ENCODE results near the gene ZNF223. TPM values are rescaled to one million over a fixed set of nuclear protein-coding genes. Genes with fewer than 3 reads are reported as not detected.

ZNF223 gene
- total and polyA plus RNA-seq, 10 of the 15 experiments (the other 5 are each of a cell fraction or from before 2014, with no cell fraction given), result 0.05 to 3.7 (median 0.14) TPM; not detected in 4

DNA sequence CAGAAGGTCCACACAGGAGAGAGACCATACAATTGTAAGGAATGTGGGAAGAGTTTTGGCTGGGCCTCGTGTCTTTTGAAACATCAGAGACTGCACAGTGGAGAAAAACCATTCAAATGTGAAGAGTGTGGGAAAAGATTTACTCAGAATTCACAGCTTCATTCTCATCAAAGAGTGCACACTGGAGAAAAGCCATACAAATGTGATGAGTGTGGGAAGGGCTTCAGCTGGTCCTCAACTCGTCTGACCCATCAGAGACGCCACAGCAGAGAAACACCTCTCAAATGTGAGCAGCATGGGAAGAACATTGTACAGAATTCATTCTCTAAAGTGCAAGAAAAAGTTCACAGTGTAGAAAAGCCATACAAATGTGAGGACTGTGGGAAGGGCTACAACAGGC lies 55.9 kb downstream of the ZNF223 start:
- Histone ChIP-seq H3K4me2 (ENCODE audit: control insufficient read depth, insufficient read depth) (no peak overlapping the region), H3K9ac (ENCODE audit: control insufficient read depth, insufficient read depth, low read length) (no peak overlapping the region), H3K27ac (ENCODE audit: control insufficient read depth, insufficient read depth) (no peak overlapping the region), H3K4me1 (ENCODE audit: control insufficient read depth, insufficient read depth, low read length) (no peaks in the 10 kb centered on the region), H3K27me3 (replicated peaks in 1 of 2; ENCODE audit: control insufficient read depth in 2 of 2, insufficient read depth in 2 of 2, low read length in 1 of 2) (no peaks in the 10 kb centered on the region), H4K20me1 (ENCODE audit: control insufficient read depth, insufficient read depth) (no peaks in the 10 kb centered on the region), H3K4me3 (no peak overlapping the region), H3K9me3 (replicated peaks; ENCODE audit: control insufficient read depth, insufficient read depth, low read length) (peaks cover 27% of the 10 kb centered on the region), H3K79me2 (ENCODE audit: control insufficient read depth, insufficient read depth, low read length) (no peaks in the 10 kb centered on the region), H3K36me3 (ENCODE audit: control insufficient read depth in 2 of 2, insufficient read depth in 2 of 2, low read length in 1 of 2) (peaks cover 0 to 20% of the 10 kb centered on the region in 2 experiments), H2AFZ (ENCODE audit: control insufficient read depth, low read depth, low read length) (no peak overlapping the region)
- ATAC-seq (no peak), DNase-seq (ENCODE audit: low read depth, low spot score) (no peak), FAIRE-seq (no peak)
- POLR2A ChIA-PET, result interaction anchor here (0.5 kb wide), 1 partner anchor 516 kb away, joined by 3 read pairs; no protein-coding TSS in a partner anchor
- CTCF ChIA-PET, result no interaction called here
- WGBS (ENCODE audit: insufficient coverage, insufficient replicate concordance, low lambda C conversion rate, missing lambda C conversion rate), result 100% methylated on average over 3 of the region's 3 CpGs
- in situ Hi-C loops (cut with MboI), result no loop called here
- BruUV-seq (replicated peaks), result no TSS peak
- TF ChIP-seq MYB (IDR thresholded peaks at IDR 0.05; ENCODE audit: borderline replicate concordance, low read depth, low read length), result no peak
- TF ChIP-seq ZNF384 (IDR thresholded peaks at IDR 0.05; ENCODE audit: borderline replicate concordance, low read depth, low read length), result no peak
- no peak for TF ChIP-seq IRF4 (IDR thresholded peaks at IDR 0.05; ENCODE audit: low read depth, low read length)
- TF ChIP-seq ZNF24 (IDR thresholded peaks at IDR 0.05), result no peak
- TF ChIP-seq SRF (IDR thresholded peaks at IDR 0.05; ENCODE audit: low read depth in 2 of 2, low read length in 2 of 2), result no peak
- no peak for TF ChIP-seq EZH2 (IDR thresholded peaks at IDR 0.05; ENCODE audit: borderline replicate concordance, control insufficient read depth, low read depth, low read length)
- no peak for TF ChIP-seq NFXL1 (IDR thresholded peaks at IDR 0.05; ENCODE audit: borderline replicate concordance)
- no peak for TF ChIP-seq TBL1XR1 (IDR thresholded peaks at IDR 0.05; ENCODE audit: low read depth, low read length)
- no peak for TF ChIP-seq JUND (IDR thresholded peaks at IDR 0.05; ENCODE audit: low read depth, low read length)
- TF ChIP-seq, protein P1, sequence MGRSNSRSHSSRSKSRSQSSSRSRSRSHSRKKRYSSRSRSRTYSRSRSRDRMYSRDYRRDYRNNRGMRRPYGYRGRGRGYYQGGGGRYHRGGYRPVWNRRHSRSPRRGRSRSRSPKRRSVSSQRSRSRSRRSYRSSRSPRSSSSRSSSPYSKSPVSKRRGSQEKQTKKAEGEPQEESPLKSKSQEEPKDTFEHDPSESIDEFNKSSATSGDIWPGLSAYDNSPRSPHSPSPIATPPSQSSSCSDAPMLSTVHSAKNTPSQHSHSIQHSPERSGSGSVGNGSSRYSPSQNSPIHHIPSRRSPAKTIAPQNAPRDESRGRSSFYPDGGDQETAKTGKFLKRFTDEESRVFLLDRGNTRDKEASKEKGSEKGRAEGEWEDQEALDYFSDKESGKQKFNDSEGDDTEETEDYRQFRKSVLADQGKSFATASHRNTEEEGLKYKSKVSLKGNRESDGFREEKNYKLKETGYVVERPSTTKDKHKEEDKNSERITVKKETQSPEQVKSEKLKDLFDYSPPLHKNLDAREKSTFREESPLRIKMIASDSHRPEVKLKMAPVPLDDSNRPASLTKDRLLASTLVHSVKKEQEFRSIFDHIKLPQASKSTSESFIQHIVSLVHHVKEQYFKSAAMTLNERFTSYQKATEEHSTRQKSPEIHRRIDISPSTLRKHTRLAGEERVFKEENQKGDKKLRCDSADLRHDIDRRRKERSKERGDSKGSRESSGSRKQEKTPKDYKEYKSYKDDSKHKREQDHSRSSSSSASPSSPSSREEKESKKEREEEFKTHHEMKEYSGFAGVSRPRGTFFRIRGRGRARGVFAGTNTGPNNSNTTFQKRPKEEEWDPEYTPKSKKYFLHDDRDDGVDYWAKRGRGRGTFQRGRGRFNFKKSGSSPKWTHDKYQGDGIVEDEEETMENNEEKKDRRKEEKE (IDR thresholded peaks at IDR 0.05), result no peak
- intact Hi-C loops (cut with micrococcal nuclease; ENCODE audit: unreplicated experiment), result no loop called here
- SMC1A ChIA-PET (ENCODE audit: uncharacterized antibody, unreplicated experiment), result no interaction called here
- RAD21 ChIA-PET (ENCODE audit: unreplicated experiment), result no interaction called here
